Muscle layer of colon (tissue), 2 donors: ENCODE results near the gene PRR3.

Source experiments
- H3K27ac ChIP-seq: one replicate; pipeline ENCODE4 v1.7.0; 2013; ENCODE audit warnings: low read depth, mild to moderate bottlenecking, low read length, moderate library complexity
- H3K27me3 ChIP-seq, 2 donors: one replicate each; pipeline ENCODE4 v1.7.0; 2013; ENCODE audit warnings: low read length in 2 of 2, mild to moderate bottlenecking in 2 of 2; ENCODE audit not compliant: insufficient read depth in 2 of 2, control insufficient read depth in 1 of 2
- H3K36me3 ChIP-seq: one replicate; pipeline ENCODE4 v1.7.0; 2013; ENCODE audit warnings: mild to moderate bottlenecking, low read length; ENCODE audit not compliant: insufficient read depth
- H3K4me1 ChIP-seq: one replicate; pipeline ENCODE4 v1.7.0; 2013; ENCODE audit warnings: mild to moderate bottlenecking, low read length; ENCODE audit not compliant: insufficient read depth
- H3K4me3 ChIP-seq, 2 donors: one replicate each; pipeline ENCODE4 v1.7.0; 2013; ENCODE audit warnings: low read length in 2 of 2, low read depth in 1 of 2, mild to moderate bottlenecking in 1 of 2, moderate library complexity in 1 of 2
- H3K9ac ChIP-seq: one replicate; pipeline ENCODE4 v1.7.0; 2013; ENCODE audit warnings: low read length
- H3K9me3 ChIP-seq: one replicate; pipeline ENCODE4 v1.7.0; 2013; ENCODE audit warnings: mild to moderate bottlenecking, low read length
- donor health status: abdominal sarcoma.
- donor health status: Adenocarcinoma of cecum.

The PRR3 gene

GRCh38 chr6:30562470-30563425, 5.7 kb downstream of the PRR3 start:
- H3K4me1 ChIP-seq: peaks cover 9% of the 10 kb centered on the region
- no peaks in the 10 kb centered on the region for H3K27me3 ChIP-seq
- H3K4me3 ChIP-seq: no peak overlapping the region
- peaks cover 19% of the 10 kb centered on the region for H3K36me3 ChIP-seq
- no peak overlapping the region for H3K9ac ChIP-seq
- H3K27ac ChIP-seq: no peak overlapping the region
- H3K9me3 ChIP-seq: no peaks in the 10 kb centered on the region

- no peaks in the 10 kb centered on the region for H3K9me3 ChIP-seq
- no peak overlapping the region for H3K27ac ChIP-seq
- H3K36me3 ChIP-seq: peaks cover 19% of the 10 kb centered on the region
- no peak overlapping the region for H3K9ac ChIP-seq
- no peaks in the 10 kb centered on the region for H3K4me1 ChIP-seq
- H3K27me3 ChIP-seq: no peaks in the 10 kb centered on the region
- no peak overlapping the region for H3K4me3 ChIP-seq
These were observed 7.0 kb downstream of the PRR3 start for GRCh38 chr6:30564114-30564513.

GRCh38 chr6:30565772-30566171, 8.7 kb downstream of the PRR3 start:
- no peak overlapping the region for H3K27ac ChIP-seq

GRCh38 chr6:30568245-30568644, 11.2 kb downstream of the PRR3 start:
- peaks cover 3% of the 10 kb centered on the region for H3K36me3 ChIP-seq

More at GRCh38 chr6:30565772-30566171, 8.7 kb downstream of the PRR3 start:
- Histone ChIP-seq H3K9ac (no peak overlapping the region), H3K9me3 (no peaks in the 10 kb centered on the region), H3K4me3 (no peak overlapping the region), H3K36me3 (peaks cover 19% of the 10 kb centered on the region), H3K27me3 (no peaks in the 10 kb centered on the region), H3K4me1 (peaks cover 13% of the 10 kb centered on the region)

GRCh38 chr6:30570263-30570662, 13.2 kb downstream of the PRR3 start:
- Histone ChIP-seq H3K4me1 (peaks cover 41% of the 10 kb centered on the region), H3K27ac (no peak overlapping the region), H3K9ac (peak overlapping the region; percentile 73), H3K27me3 (no peaks in the 10 kb centered on the region), H3K4me3 (peak overlapping the region; percentile 47 to 85), H3K36me3 (peaks cover 7% of the 10 kb centered on the region), H3K9me3 (no peaks in the 10 kb centered on the region)

More at GRCh38 chr6:30568245-30568644, 11.2 kb downstream of the PRR3 start:
- H3K27me3 ChIP-seq: no peaks in the 10 kb centered on the region
- H3K9me3 ChIP-seq: no peaks in the 10 kb centered on the region
- no peak overlapping the region for H3K4me3 ChIP-seq
- H3K27ac ChIP-seq: no peak overlapping the region
- peaks cover 27% of the 10 kb centered on the region for H3K4me1 ChIP-seq
- no peak overlapping the region for H3K9ac ChIP-seq

- Histone ChIP-seq H3K9me3 (no peaks in the 10 kb centered on the region), H3K4me3 (peak overlapping the region; percentile 47 to 85), H3K9ac (peak overlapping the region; percentile 73), H3K4me1 (peaks cover 41% of the 10 kb centered on the region), H3K36me3 (peaks cover 7% of the 10 kb centered on the region), H3K27me3 (no peaks in the 10 kb centered on the region), H3K27ac (peak overlapping the region; percentile 92)
These were observed 13.6 kb downstream of the PRR3 start for GRCh38 chr6:30570740-30571074.

GRCh38 chr6:30571075-30571761, 14.1 kb downstream of the PRR3 start, which contains the start of gene ABCF1:
ABCF1 (plus strand) TSS chr6:30571442; CDS start chr6:30571488, 46 bp downstream.
- Histone ChIP-seq H3K27ac (peak within 1 kb of the TSS; percentile 92), H3K4me3 (peak within 1 kb of the TSS; percentile 47 to 85), H3K27me3 (no peaks in the 10 kb centered on the region), H3K4me1 (peaks cover 41% of the 10 kb centered on the region), H3K9me3 (no peaks in the 10 kb centered on the region), H3K36me3 (peaks cover 7% of the 10 kb centered on the region), H3K9ac (peak within 1 kb of the TSS; percentile 81)

- peak overlapping the region; percentile 92 for H3K27ac ChIP-seq
- peak overlapping the region; percentile 47 to 85 for H3K4me3 ChIP-seq
- no peaks in the 10 kb centered on the region for H3K27me3 ChIP-seq
- peak overlapping the region; percentile 81 for H3K9ac ChIP-seq
- H3K4me1 ChIP-seq: peaks cover 41% of the 10 kb centered on the region
- H3K9me3 ChIP-seq: no peaks in the 10 kb centered on the region
- peaks cover 9% of the 10 kb centered on the region for H3K36me3 ChIP-seq
These were observed 14.6 kb downstream of the PRR3 start for GRCh38 chr6:30571762-30572082.

GRCh38 chr6:30572148-30572547, 15.1 kb downstream of the PRR3 start:
- Histone ChIP-seq H3K36me3 (peaks cover 13% of the 10 kb centered on the region), H3K4me3 (peak overlapping the region; percentile 47 to 85), H3K9me3 (no peaks in the 10 kb centered on the region), H3K4me1 (peaks cover 41% of the 10 kb centered on the region), H3K9ac (peak overlapping the region; percentile 81), H3K27me3 (no peaks in the 10 kb centered on the region), H3K27ac (peak overlapping the region; percentile 92)

GRCh38 chr6:30573113-30573512, 16.0 kb downstream of the PRR3 start:
- H3K9ac ChIP-seq: no peak overlapping the region
- peaks cover 22% of the 10 kb centered on the region for H3K36me3 ChIP-seq
- no peaks in the 10 kb centered on the region for H3K9me3 ChIP-seq
- no peak overlapping the region for H3K4me3 ChIP-seq
- H3K27ac ChIP-seq: no peak overlapping the region
- H3K27me3 ChIP-seq: no peaks in the 10 kb centered on the region
- peaks cover 41% of the 10 kb centered on the region for H3K4me1 ChIP-seq

GRCh38 chr6:30578051-30578450, 21.0 kb downstream of the PRR3 start:
- Histone ChIP-seq H3K4me1 (peaks cover 16% of the 10 kb centered on the region), H3K27ac (no peak overlapping the region), H3K27me3 (no peaks in the 10 kb centered on the region), H3K9me3 (no peaks in the 10 kb centered on the region), H3K9ac (no peak overlapping the region), H3K36me3 (peaks cover 63% of the 10 kb centered on the region), H3K4me3 (no peak overlapping the region)
